DND-41 (cell line): Measurements from ENCODE around the gene SND1.

Source experiments
- CTCF ChIP-seq: IDR thresholded peaks from 2 replicates; pipeline ENCODE4 v1.5.1; 2012; ENCODE audit warnings: borderline replicate concordance, low read length, moderate library complexity, mild to moderate bottlenecking; ENCODE audit not compliant: poor library complexity, severe bottlenecking; ENCODE audit errors: extremely low read depth
- EZH2 ChIP-seq: IDR thresholded peaks from 3 replicates; pipeline ENCODE4 v1.6.1; 2012; ENCODE audit warnings: borderline replicate concordance, low read depth, mild to moderate bottlenecking, moderate library complexity, low read length, inconsistent platforms; ENCODE audit not compliant: severe bottlenecking

GRCh38 chr7:127678947-127679346 lies 27.0 kb downstream of the SND1 start:
- TF ChIP-seq CTCF (no peak), EZH2 (no peak)
